HCT116 (cell line): ENCODE results near the gene TMC3. TPM values are rescaled to one million over a fixed set of nuclear protein-coding genes. Genes with fewer than 3 reads are reported as not detected.

Experiments used
- ATAC-seq: fragments of 200-7000 bp; cut with Tn5 transposase; 2 replicates; pipeline ENCODE4 v1.9.1; 2020; ENCODE audit warnings: mild to moderate bottlenecking, moderate library complexity
- BruUV-seq: library from RNA; stranded (reverse); fragments of 400-500 nt; replicated peaks from 2 replicates; lab custom pipeline; 2021; lab: Mats Ljungman, UMichigan
- CTCF ChIA-PET: fragments of 300-600 bp; sonication (Branson Sonifier 250); formaldehyde crosslinking; loops from one replicate; lab custom pipeline; 2021; ENCODE audit warnings: antibody characterized with exemption; lab: Charles Lee
- POLR2A ChIA-PET: fragments of 300-600, 350-600 bp; sonication (Branson Sonifier 250); formaldehyde crosslinking; loops from one replicate; lab custom pipeline; 2021; ENCODE audit warnings: antibody characterized with exemption; lab: Charles Lee
- RAD21 ChIA-PET, 2 experiments: fragments of 300-600 bp; sonication (Branson Sonifier 250); formaldehyde crosslinking; loops; one replicate each; lab custom pipeline; 2023; ENCODE audit warnings: low total read pairs in 2 of 2; ENCODE audit not compliant: uncharacterized antibody in 2 of 2, unreplicated experiment in 2 of 2, low non-redundant PET in 1 of 2; lab: Charles Lee
- DNase-seq: peaks from one replicate; pipeline ENCODE4 v3.0.0-alpha.2; 2010; ENCODE audit warnings: low read depth, low spot score
- H2AFZ ChIP-seq: fragments of 200-600 bp; shearing (Covaris generic), sonication (generic); 2 replicates; pipeline ENCODE4 v1.6.1; 2017; ENCODE audit warnings: low read depth, mixed run types, mixed read lengths, antibody characterized with exemption, low read length; ENCODE audit not compliant: poor library complexity, severe bottlenecking
- H3K27ac ChIP-seq: 2 replicates; pipeline ENCODE4 v1.5.1; 2012; ENCODE audit warnings: low read depth, low read length
- H3K27me3 ChIP-seq: fragments of 200-600 bp; sonication (generic); 2 replicates; pipeline ENCODE4 v1.6.1; 2016; ENCODE audit warnings: mixed run types, low read length, mixed read lengths; ENCODE audit not compliant: insufficient read depth
- H3K36me3 ChIP-seq, 2 experiments: fragments of 200-500 bp in 1 of 2; fragments of 200-600 bp in 1 of 2; sonication (Bioruptor generic) in 1 of 2; sonication (generic) in 1 of 2; 2 replicates each; pipeline versions ENCODE4 v1.5.1 to v1.6.1; 2014 to 2016; ENCODE audit warnings: low read length in 2 of 2, inconsistent platforms in 1 of 2, mixed read lengths in 1 of 2, mixed run types in 1 of 2; ENCODE audit not compliant: insufficient read depth in 2 of 2, control insufficient read depth in 1 of 2
- H3K4me1 ChIP-seq, 2 experiments: fragments of 200-600 bp in 1 of 2; sonication (generic) in 1 of 2; 2 replicates each; pipeline versions ENCODE4 v1.5.1 to v1.6.1; 2012 to 2017; ENCODE audit warnings: low read length in 2 of 2, inconsistent platforms in 1 of 2, mild to moderate bottlenecking in 1 of 2, mixed read lengths in 1 of 2, mixed run types in 1 of 2, moderate library complexity in 1 of 2; ENCODE audit not compliant: insufficient read depth in 2 of 2, control insufficient read depth in 1 of 2
- H3K4me2 ChIP-seq: fragments of 200-600 bp; sonication (generic); 2 replicates; pipeline ENCODE4 v1.6.1; 2017; ENCODE audit warnings: mixed run types, low read length, mixed read lengths
- H3K4me3 ChIP-seq, 2 experiments: fragments of 200-600 bp in 1 of 2; sonication (generic) in 1 of 2; replicated peaks in 1 of 2; 2 replicates each; pipeline ENCODE4 v1.5.1; 2011 to 2016; ENCODE audit warnings: low read length in 2 of 2, control low read depth in 1 of 2, low read depth in 1 of 2, mild to moderate bottlenecking in 1 of 2, mixed read lengths in 1 of 2, mixed run types in 1 of 2
- H3K79me2 ChIP-seq: fragments of 200-600 bp; sonication (generic); 2 replicates; pipeline ENCODE4 v1.6.1; 2017; ENCODE audit warnings: mild to moderate bottlenecking, mixed run types, low read length, moderate library complexity, mixed read lengths; ENCODE audit not compliant: insufficient read depth
- H3K9ac ChIP-seq: fragments of 200-600 bp; sonication (generic); 2 replicates; pipeline ENCODE4 v1.6.1; 2016; ENCODE audit warnings: low read length, mixed read lengths
- H3K9me2 ChIP-seq: fragments of 200-600 bp; sonication (generic), shearing (Covaris generic); 2 replicates; pipeline ENCODE4 v1.6.1; 2017; ENCODE audit warnings: mixed run types, mild to moderate bottlenecking, moderate library complexity; ENCODE audit not compliant: insufficient read depth
- H3K9me3 ChIP-seq, 2 experiments: fragments of 200-500 bp in 1 of 2; fragments of 200-600 bp in 1 of 2; sonication (Bioruptor generic) in 1 of 2; sonication (generic) in 1 of 2; 2 replicates each; pipeline ENCODE4 v1.6.1; 2014 to 2017; ENCODE audit warnings: low read length in 2 of 2, mixed read lengths in 2 of 2, inconsistent platforms in 1 of 2, low read depth in 1 of 2, mild to moderate bottlenecking in 1 of 2, mixed run types in 1 of 2, moderate library complexity in 1 of 2; ENCODE audit not compliant: control insufficient read depth in 1 of 2, insufficient read depth in 1 of 2
- H4K20me1 ChIP-seq: fragments of 200-600 bp; sonication (generic), shearing (Covaris generic); 2 replicates; pipeline ENCODE4 v1.6.1; 2017; ENCODE audit warnings: mixed run types, mild to moderate bottlenecking, moderate library complexity; ENCODE audit not compliant: insufficient read depth
- CEBPB ChIP-seq: IDR thresholded peaks from 2 replicates; pipeline ENCODE4 v1.6.1; 2012; ENCODE audit warnings: low read depth
- CTCF ChIP-seq, 3 experiments: fragments of 200-600 bp in 1 of 3; sonication (generic) in 1 of 3; IDR thresholded peaks in 2 of 3; conservative IDR thresholded peaks in 1 of 3; 2 replicates each; pipeline ENCODE4 v1.5.1; 2012 to 2017; ENCODE audit warnings: low read depth in 2 of 3, low read length in 2 of 3, antibody characterized with exemption in 1 of 3, borderline replicate concordance in 1 of 3, control low read depth in 1 of 3, mild to moderate bottlenecking in 1 of 3, mixed read lengths in 1 of 3, mixed run types in 1 of 3, moderate library complexity in 1 of 3; ENCODE audit not compliant: insufficient read depth in 1 of 3
- FOSL1 ChIP-seq: IDR thresholded peaks from 2 replicates; pipeline ENCODE4 v1.6.1; 2012; ENCODE audit warnings: low read depth
- POLR2A ChIP-seq: IDR thresholded peaks from 2 replicates; pipeline ENCODE4 v1.7.0; 2011; ENCODE audit warnings: borderline replicate concordance; ENCODE audit not compliant: insufficient read depth, insufficient read length; ENCODE audit errors: extremely low read depth
- SP1 ChIP-seq: IDR thresholded peaks from 2 replicates; pipeline ENCODE4 v1.6.1; 2012; ENCODE audit warnings: low read depth
- TCF7L2 ChIP-seq: IDR thresholded peaks from 2 replicates; pipeline ENCODE4 v1.7.0; 2011; ENCODE audit warnings: borderline replicate concordance, inconsistent platforms; ENCODE audit not compliant: insufficient read depth, insufficient read length; ENCODE audit errors: extremely low read depth
- ZNF274 ChIP-seq: fragments of 200-500 bp; sonication (Bioruptor generic); IDR thresholded peaks from 2 replicates; pipeline ENCODE4 v1.6.1; 2014; ENCODE audit warnings: mild to moderate bottlenecking, low read depth, low read length, inconsistent platforms
- intact Hi-C: fragments of 100-400 bp; cut with micrococcal nuclease; formaldehyde crosslinking; loops from 2 replicates; pipeline ENCODE4 v1.10.0; 2022
- total RNA-seq: library from RNA; stranded (reverse); gene quantifications from one replicate; pipeline ENCODE4 v1.2.1, GENCODE V29; 2021; ENCODE audit not compliant: unreplicated experiment

The TMC3 gene
- total RNA-seq, 1 experiment from 2014 or later: not detected

DNA sequence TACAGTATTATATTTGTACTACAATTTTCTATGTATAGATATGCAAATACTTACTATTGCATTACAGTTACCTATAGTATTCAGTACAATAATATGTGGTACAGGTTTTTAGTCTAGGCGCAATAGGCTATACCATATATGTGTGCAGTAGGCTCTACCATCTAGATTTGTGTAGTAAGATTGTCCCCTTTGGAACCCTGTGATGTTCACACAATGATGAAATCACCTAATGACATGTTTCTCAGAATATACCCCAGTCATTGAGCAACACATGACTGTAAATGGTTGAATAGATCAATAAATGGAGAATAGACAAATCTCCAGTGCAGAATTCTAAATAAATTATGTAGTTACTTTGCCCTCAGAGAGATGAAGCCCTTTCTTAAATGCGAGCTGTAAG is 17.6 kb upstream of the TMC3 start:
- H3K27ac ChIP-seq: no peak overlapping the region
- H4K20me1 ChIP-seq: no peaks in the 10 kb centered on the region
- H3K4me3 ChIP-seq: no peak overlapping the region
- H3K9ac ChIP-seq: no peak overlapping the region
- CTCF ChIA-PET: no interaction called here
- no peak overlapping the region for H3K4me2 ChIP-seq
- ATAC-seq: no peak
- POLR2A ChIA-PET: no interaction called here
- H2AFZ ChIP-seq: no peak overlapping the region
- no peaks in the 10 kb centered on the region for H3K27me3 ChIP-seq
- H3K36me3 ChIP-seq: no peaks in the 10 kb centered on the region
- intact Hi-C loops: no loop called here
- no peaks in the 10 kb centered on the region for H3K79me2 ChIP-seq
- RAD21 ChIA-PET: no interaction called here
- H3K9me2 ChIP-seq: no peaks in the 10 kb centered on the region
- no peaks in the 10 kb centered on the region for H3K4me1 ChIP-seq
- no peaks in the 10 kb centered on the region for H3K9me3 ChIP-seq
- TF ChIP-seq POLR2A: no peak
- TF ChIP-seq CTCF (IDR thresholded peaks at IDR 0.05 in 2 of 3, conservative IDR thresholded peaks at IDR 0.05 in 1 of 3; ENCODE audit: borderline replicate concordance in 1 of 3, insufficient read depth in 1 of 3, low read depth in 2 of 3, low read length in 2 of 3): no peak
- no peak for TF ChIP-seq CEBPB
- no TSS peak for BruUV-seq
- no peak for DNase-seq

- Histone ChIP-seq H3K9ac (no peak overlapping the region), H2AFZ (no peak overlapping the region), H3K27ac (no peak overlapping the region), H3K36me3 (no peaks in the 10 kb centered on the region), H3K4me1 (no peaks in the 10 kb centered on the region), H3K9me2 (no peaks in the 10 kb centered on the region), H3K4me2 (no peak overlapping the region), H3K27me3 (no peaks in the 10 kb centered on the region), H3K4me3 (no peak overlapping the region), H4K20me1 (no peaks in the 10 kb centered on the region), H3K9me3 (no peaks in the 10 kb centered on the region), H3K79me2 (no peaks in the 10 kb centered on the region)
- CTCF ChIA-PET: interaction anchor here (1.3 kb wide), 1 partner anchor 113 kb away, joined by 3 read pairs; no protein-coding TSS in a partner anchor
- intact Hi-C loops: no loop called here
- ATAC-seq: no peak
- DNase-seq: no peak
- no TSS peak for BruUV-seq
- RAD21 ChIA-PET: no interaction called here
- TF ChIP-seq SP1 (no peak), ZNF274 (no peak), FOSL1 (no peak), TCF7L2 (no peak)
- POLR2A ChIA-PET: no interaction called here
Observed at GRCh38 chr15:81388436-81388770, 14.4 kb upstream of the TMC3 start.
